Stimulated activated CD8-positive, alpha-beta memory T cell treated with anti-CD3 and anti-CD28 coated beads, Interleukin-4, amount 100 ng/mL, for 48 hours (primary cell): ENCODE measurements around the gene ETS1.

Experiments
- DNase-seq: peaks from one replicate; pipeline ENCODE4 v3.0.0-alpha.2; 2020

ETS1 gene

DNA sequence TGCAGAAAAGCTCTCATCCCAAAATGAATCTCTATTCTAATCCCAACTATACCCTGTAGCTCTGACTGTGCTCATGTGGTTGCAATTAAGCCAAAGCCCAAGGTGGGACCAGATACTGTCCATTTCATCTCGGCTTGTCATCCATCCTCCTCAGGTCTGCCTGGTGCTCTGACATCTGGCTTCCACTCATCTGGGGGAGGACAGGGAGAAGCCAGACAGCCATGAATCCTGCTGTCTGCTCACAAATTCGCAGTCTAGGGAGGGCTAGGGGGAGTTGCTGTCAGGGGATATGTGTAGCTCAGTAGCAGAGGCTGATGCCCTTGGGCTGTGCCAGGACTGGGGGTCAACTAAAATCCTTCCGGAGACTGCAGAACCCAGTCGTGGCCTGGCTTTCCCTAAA, 167.1 kb downstream of the ETS1 start:
- DNase-seq, result no peak

DNA sequence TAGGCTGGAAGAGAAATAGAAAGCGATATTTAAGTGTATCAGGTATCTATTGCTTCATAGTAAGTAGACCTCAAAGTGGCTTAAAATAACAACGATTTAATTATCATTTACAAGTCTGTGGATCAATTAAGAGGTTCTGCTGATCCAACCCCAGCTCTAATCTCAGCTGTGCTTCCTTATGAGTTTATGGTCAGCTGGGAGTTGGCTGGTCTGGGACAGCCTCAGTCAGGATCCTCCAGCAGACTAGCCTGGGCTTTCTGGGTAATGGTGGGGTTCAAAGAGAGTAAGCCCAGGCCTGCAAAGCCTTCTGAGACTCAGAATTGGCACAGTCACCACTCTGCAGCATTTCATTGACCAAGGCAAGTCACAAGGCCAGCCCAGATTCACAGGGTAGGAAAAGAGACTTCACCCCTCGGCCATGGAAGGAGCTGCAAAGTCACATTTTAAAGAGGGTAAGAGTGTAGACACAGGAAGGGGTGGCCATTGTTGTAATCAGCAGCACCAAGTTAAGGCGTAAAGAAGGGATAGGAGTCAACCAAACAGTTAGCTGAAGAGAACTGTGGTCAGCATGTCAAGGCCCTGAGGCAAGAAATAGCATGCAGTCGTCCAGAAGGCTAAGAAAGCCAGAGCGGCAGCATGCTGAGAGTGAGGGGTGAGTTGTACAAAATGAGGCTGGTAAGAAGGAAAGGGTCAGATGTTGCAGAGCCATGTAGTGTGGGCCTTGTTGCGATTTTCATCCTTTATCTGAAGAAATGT, 168.2 kb downstream of the ETS1 start:
- no peak for DNase-seq

DNA sequence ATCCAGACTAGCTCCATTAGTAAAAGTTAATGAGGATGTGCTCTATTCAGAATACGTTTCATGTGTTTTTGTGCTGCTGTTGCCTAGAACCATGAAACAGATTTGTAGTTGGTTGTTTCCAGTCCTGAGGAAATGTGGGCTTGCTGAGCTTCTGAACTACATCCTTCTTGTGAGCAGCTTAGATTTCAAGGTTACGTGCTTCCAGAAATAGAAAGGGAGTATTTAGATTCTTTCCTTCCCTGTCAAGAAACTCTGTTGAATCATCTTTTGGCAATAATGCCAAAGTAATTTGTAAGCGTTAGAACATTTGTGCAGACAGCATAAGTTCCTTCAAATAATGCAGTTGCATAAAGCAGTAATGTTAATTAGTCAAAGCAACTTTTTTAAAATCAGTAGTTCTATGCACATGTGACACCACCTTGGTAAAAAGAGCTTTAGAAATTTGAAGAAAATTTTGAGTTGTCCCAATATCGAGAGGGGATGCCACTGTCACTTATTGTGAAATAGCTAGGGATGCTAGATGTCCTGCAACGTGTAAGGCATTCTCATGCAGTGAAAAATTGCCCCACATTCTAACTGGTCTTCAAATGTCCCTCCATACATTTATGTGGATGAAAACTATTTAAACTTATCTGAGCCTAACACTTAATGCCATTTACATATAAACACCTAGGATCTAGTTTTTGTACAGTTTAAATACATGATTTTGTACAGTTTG, 169.6 kb downstream of the ETS1 start:
- DNase-seq, result no peak

DNA sequence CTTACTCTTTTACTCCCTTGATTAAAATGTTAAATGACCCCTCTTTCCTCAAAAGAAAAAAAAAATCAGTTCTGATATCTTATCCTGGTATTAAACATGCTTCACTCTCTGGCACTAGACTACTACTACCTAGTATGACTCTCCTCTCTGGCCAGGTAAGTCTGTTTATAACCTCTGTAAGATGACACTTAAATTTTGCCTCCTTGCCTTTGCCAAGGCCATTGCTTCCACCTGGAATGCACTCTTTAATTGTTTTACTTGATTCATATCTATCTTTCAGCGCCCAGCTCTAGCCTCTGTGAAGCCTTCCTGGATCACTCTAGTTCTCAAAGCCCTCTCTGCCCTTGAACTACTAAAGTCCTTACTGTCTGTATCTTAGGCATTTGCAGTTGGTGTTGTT, 170.4 kb downstream of the ETS1 start:
- no peak for DNase-seq

DNA sequence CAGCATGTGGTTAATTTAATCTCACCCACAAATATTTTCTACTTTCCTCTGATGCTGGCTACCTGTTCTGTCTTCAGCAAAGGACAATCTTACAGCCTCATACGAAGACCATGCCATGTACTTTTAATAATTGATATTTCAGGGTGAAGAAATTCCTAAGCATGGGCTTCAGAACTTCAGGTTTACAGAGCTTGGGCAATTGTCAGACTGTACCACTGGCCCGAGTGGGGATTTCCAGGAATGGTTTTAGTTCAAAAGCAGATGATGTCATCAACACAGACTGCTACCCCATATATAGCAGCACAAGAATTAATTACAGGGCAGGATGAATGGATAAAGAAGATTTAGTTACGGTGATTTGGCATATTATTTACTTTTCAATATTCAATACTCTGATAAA, 171.8 kb downstream of the ETS1 start:
- DNase-seq, result no peak

DNA sequence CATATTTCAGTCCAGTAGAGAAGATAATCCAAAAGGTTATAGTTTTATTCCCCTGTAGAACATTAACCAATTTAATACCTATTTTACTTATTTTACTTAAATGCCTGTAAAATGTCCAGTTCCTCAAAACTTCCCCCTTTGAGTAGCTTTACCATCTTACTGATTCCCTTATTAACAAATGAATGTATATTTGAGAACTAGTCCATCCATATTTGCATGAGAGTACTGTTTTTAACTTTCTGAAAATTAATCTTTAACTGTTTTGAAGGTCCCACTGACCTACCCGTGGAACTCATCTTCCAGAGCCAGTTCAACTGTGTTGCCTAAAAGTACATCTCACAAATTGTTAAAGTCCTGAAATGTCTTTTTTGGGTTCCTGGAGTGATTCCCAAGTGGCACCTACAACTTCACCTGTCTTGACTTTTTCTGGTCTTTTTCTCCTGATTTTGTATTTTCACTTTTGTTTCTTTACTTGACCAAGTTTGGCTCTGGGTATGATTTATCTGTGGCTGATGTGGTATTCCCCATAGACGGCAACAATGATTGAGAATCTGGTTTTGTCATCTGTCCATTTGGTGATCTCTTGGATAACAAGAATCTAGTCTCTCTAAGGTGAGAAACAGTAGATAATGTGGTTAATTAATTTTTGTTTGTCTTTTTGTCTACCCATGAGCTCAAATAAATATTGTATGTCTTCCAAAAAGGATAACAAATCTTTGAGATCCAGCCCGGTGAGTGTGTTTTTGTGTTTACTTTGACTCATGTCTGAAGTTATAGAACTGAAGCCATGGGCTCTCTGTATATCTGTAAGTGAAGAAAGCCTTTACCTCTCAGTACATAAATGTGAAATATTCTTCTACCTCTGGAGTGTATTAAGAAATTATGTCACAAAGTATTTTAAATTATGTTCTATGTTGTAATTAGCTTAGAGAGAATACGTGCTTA, 174.2 kb downstream of the ETS1 start:
- no peak for DNase-seq

DNA sequence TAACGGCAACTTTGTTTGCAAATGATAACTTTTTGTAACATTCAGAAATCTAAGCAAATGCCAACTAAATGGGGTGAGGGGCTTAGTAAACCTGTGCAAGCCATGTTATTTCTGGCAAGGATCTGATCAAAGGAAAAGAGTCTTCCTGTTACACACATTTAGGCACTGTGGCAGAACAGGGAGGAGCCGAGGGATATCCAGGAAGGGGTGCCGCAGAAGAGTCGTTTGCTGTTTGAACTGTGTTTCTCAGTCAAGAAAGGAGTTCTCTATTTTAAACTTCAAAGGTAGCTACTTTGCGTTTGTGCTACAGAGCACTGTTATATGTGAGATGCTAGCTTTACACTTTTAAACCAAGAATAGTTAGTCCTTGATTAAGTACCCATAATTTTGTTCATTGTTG, 175.5 kb downstream of the ETS1 start:
- DNase-seq, result no peak

DNA sequence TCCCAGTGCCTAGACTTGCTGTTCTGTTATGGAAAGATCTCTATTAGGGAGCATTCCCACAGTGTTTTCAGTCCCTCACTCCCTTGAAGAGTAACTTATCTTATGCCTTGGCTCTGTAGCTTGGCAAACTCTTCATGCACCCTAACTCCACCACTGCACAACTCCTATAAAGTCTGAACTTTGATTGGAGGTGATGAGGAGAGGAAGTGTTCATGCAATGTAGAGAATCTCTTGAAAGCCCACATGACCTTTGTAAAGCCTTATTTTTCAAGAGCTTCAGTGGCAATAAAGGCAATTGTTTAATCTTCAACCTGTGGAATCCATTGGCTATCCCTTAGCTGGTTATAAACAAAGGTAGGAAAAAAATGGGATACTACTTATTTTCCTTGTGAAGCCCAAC, 176.2 kb downstream of the ETS1 start:
- DNase-seq, result no peak

DNA sequence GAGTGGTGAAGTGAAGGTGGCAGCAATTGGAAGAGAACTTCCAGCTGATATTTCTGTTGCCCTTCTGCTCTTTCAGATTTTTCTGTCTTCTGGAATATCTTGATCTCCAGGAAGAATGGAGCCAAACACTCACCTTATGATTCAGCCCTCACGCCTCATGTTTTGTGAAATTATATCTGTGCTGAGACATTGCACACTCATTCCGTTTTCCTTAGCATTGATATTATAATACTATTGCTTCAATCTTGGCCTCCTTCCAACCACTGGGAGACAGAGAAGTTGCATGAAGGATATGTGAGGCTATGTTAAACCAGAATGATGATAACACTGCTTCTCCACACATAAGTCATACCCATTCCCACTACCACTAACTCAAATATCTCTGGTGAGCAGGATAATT, 177.9 kb downstream of the ETS1 start:
- no peak for DNase-seq
